ENCODE results near the gene FAM174C. TPM values are rescaled to one million over a fixed set of nuclear protein-coding genes. Genes with fewer than 3 reads are reported as not detected.

Gene FAM174C
- total and polyA plus RNA-seq, 2 donors from 2014 or later: 35.3 to 94.7 TPM

DNA sequence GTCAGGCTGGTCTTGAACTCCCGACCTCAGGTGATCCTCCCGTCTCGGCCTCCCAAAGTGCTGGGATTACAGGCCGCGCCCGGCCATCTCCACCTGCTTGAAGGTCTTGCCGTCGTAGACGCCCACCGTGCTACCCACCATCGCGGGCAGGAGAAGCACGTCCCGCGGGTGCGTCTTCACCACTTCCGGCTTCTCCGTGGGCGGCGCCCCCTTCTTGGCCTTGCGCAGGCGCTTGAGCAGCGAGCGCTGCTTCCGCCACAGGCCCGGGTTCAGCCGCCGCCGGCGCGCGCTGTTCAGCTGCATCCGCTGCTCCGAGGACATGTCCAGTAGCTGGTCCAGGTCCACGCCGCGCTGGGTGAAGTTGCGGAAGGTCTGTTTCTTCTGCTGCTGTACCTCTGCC lies 32.0 kb downstream of the FAM174C start:
- Histone ChIP-seq H3K27me3 (ENCODE audit: control insufficient read depth, insufficient read depth, low read length) (no peaks in the 10 kb centered on the region), H3K27ac (ENCODE audit: low read depth in 2 of 2, low read length in 2 of 2) (no peak overlapping the region), H3K4me3 (ENCODE audit: low read length in 3 of 3) (no peak overlapping the region), H3K9ac (ENCODE audit: low read length in 3 of 3) (no peak overlapping the region), H3K4me1 (ENCODE audit: control insufficient read depth in 2 of 3, insufficient read depth in 2 of 3, low read depth in 1 of 3, low read length in 3 of 3) (no peaks in the 10 kb centered on the region), H3K36me3 (ENCODE audit: control insufficient read depth in 2 of 3, insufficient read depth in 3 of 3, low read length in 3 of 3) (no peaks in the 10 kb centered on the region), H3K9me3 (ENCODE audit: control insufficient read depth in 2 of 3, insufficient read depth in 1 of 3, low read length in 3 of 3) (no peaks in the 10 kb centered on the region)
- TF ChIP-seq, protein P1, sequence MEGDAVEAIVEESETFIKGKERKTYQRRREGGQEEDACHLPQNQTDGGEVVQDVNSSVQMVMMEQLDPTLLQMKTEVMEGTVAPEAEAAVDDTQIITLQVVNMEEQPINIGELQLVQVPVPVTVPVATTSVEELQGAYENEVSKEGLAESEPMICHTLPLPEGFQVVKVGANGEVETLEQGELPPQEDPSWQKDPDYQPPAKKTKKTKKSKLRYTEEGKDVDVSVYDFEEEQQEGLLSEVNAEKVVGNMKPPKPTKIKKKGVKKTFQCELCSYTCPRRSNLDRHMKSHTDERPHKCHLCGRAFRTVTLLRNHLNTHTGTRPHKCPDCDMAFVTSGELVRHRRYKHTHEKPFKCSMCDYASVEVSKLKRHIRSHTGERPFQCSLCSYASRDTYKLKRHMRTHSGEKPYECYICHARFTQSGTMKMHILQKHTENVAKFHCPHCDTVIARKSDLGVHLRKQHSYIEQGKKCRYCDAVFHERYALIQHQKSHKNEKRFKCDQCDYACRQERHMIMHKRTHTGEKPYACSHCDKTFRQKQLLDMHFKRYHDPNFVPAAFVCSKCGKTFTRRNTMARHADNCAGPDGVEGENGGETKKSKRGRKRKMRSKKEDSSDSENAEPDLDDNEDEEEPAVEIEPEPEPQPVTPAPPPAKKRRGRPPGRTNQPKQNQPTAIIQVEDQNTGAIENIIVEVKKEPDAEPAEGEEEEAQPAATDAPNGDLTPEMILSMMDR (IDR thresholded peaks at IDR 0.05; ENCODE audit: borderline replicate concordance, extremely low read depth, insufficient read depth): no peak
- DNase-seq (no peak), FAIRE-seq (no peak)
- intact Hi-C loops (cut with DNase I): no loop called here

DNA sequence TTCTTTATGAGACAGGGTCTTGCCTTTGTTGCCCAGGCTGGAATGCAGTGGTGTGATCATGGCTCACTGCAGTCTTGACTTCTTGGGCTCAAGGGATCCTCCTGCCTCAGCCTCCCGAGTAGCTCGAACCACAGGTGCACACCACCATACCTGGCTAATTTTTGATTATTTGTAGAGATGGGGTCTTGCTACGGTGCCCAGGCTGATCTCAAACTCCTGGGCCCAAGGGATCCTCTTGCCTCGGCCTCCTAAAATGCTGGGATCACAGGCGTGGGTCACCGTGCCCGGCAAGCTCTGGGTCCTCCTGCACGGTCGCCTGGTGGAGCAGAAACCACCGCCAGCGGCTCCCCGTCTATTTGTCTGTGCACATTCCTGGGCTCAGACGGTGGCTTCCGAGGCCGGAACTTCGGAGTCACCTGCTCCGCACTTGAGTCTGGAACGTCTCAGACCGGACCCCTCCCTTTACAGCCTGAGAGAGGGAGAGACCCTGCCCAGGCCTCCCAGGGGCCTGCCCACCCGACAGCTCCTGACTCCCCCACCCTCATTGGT lies 32.5 kb downstream of the FAM174C start:
- Histone ChIP-seq H3K9ac (ENCODE audit: low read length in 3 of 3) (no peak overlapping the region), H3K27me3 (ENCODE audit: control insufficient read depth, insufficient read depth, low read length) (no peaks in the 10 kb centered on the region), H3K4me1 (ENCODE audit: control insufficient read depth in 2 of 3, insufficient read depth in 2 of 3, low read depth in 1 of 3, low read length in 3 of 3) (no peaks in the 10 kb centered on the region), H3K9me3 (ENCODE audit: control insufficient read depth in 2 of 3, insufficient read depth in 1 of 3, low read length in 3 of 3) (no peaks in the 10 kb centered on the region), H3K27ac (ENCODE audit: low read depth in 2 of 2, low read length in 2 of 2) (no peak overlapping the region), H3K4me3 (ENCODE audit: low read length in 3 of 3) (no peak overlapping the region), H3K36me3 (ENCODE audit: control insufficient read depth in 2 of 3, insufficient read depth in 3 of 3, low read length in 3 of 3) (no peaks in the 10 kb centered on the region)
- TF ChIP-seq, protein P1 (IDR thresholded peaks at IDR 0.05; ENCODE audit: borderline replicate concordance, extremely low read depth, insufficient read depth): no peak
- intact Hi-C loops (cut with DNase I): no loop called here
- FAIRE-seq: no peak
- no peak for DNase-seq

DNA sequence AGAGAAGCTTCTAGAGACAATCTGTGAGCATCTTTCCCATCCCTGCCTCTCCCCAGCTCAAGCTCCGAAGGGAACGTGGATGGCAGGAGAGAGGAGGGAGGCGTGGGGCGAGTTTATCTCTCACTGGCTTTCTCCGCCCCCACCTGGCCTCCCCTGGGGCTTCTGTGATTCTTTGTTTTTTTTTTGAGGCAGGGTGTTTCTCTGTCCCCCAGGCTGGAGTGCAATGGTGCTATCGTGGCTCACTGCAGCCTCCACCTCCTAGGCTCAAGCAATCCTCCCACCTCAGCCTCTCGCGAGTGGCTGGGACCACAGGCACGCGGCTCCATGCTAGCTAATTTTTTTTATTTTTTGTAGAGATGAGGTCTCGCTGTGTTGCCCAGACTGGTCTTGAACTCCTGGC lies 33.4 kb downstream of the FAM174C start:
- TF ChIP-seq, protein P1 (IDR thresholded peaks at IDR 0.05; ENCODE audit: borderline replicate concordance, extremely low read depth, insufficient read depth): no peak
- Histone ChIP-seq H3K4me1 (ENCODE audit: control insufficient read depth in 2 of 3, insufficient read depth in 2 of 3, low read depth in 1 of 3, low read length in 3 of 3) (no peaks in the 10 kb centered on the region), H3K9ac (ENCODE audit: low read length in 3 of 3) (no peak overlapping the region), H3K27ac (ENCODE audit: low read depth in 2 of 2, low read length in 2 of 2) (no peak overlapping the region), H3K36me3 (ENCODE audit: control insufficient read depth in 2 of 3, insufficient read depth in 3 of 3, low read length in 3 of 3) (no peaks in the 10 kb centered on the region), H3K4me3 (ENCODE audit: low read length in 3 of 3) (no peak overlapping the region), H3K9me3 (ENCODE audit: control insufficient read depth in 2 of 3, insufficient read depth in 1 of 3, low read length in 3 of 3) (no peaks in the 10 kb centered on the region), H3K27me3 (ENCODE audit: control insufficient read depth, insufficient read depth, low read length) (no peaks in the 10 kb centered on the region)
- intact Hi-C loops (cut with DNase I): no loop called here
- FAIRE-seq: no peak
- no peak for DNase-seq

Data from kidney (tissue), 14 donors.